Endothelial cell of umbilical vein (primary cell): ENCODE measurements around the gene MATN1. TPM values are rescaled to one million over a fixed set of nuclear protein-coding genes. Genes with fewer than 3 reads are reported as not detected.

ENCODE experiments used
- BruUV-seq: library from RNA; stranded (reverse); fragments of 400-500 nt; replicated peaks from 2 replicates; lab custom pipeline; 2021; lab: Mats Ljungman, UMichigan
- CTCF ChIA-PET: fragments of 300-600, 350-600 bp; sonication (Branson Sonifier 250); formaldehyde crosslinking; loops from one replicate; lab custom pipeline; 2021; ENCODE audit warnings: antibody characterized with exemption, inconsistent platforms; lab: Charles Lee
- POLR2A ChIA-PET: fragments of 300-600, 350-600 bp; sonication (Branson Sonifier 250); formaldehyde crosslinking; loops from one replicate; lab custom pipeline; 2021; ENCODE audit warnings: antibody characterized with exemption, inconsistent platforms; lab: Charles Lee
- DNase-seq: peaks from one replicate; pipeline ENCODE4 v3.0.0-alpha.2; 2011; ENCODE audit warnings: low read depth, low spot score
- FAIRE-seq: peaks from 2 replicates; lab custom pipeline; 2011; peaks lifted over from hg19 to GRCh38; lab: Jason Lieb, UNC
- H2AFZ ChIP-seq: 2 replicates; pipeline ENCODE4 v1.6.0; 2012; ENCODE audit warnings: low read depth, low read length, control low read depth, inconsistent platforms
- H3K27ac ChIP-seq: 2 replicates; pipeline ENCODE4 v1.5.1; 2011; ENCODE audit warnings: low read depth, mild to moderate bottlenecking, control low read depth, low read length, moderate library complexity; ENCODE audit not compliant: insufficient read depth
- H3K27me3 ChIP-seq, 2 experiments: 2 replicates each; pipeline versions ENCODE4 v1.6.0 to v1.6.1; 2011; ENCODE audit warnings: low read length in 2 of 2, mixed read lengths in 1 of 2; ENCODE audit not compliant: control insufficient read depth in 2 of 2, insufficient read depth in 2 of 2
- H3K36me3 ChIP-seq, 2 experiments: 2 replicates in 1 of 2; 3 replicates in 1 of 2; pipeline ENCODE4 v1.5.1; 2011; ENCODE audit warnings: low read length in 2 of 2, mild to moderate bottlenecking in 1 of 2, moderate library complexity in 1 of 2; ENCODE audit not compliant: control insufficient read depth in 2 of 2, insufficient read depth in 2 of 2; ENCODE audit errors: extremely low read depth in 1 of 2
- H3K4me1 ChIP-seq: 3 replicates; pipeline ENCODE4 v1.5.1; 2011; ENCODE audit warnings: mild to moderate bottlenecking, low read length; ENCODE audit not compliant: control insufficient read depth, insufficient read depth; ENCODE audit errors: extremely low read depth
- H3K4me2 ChIP-seq: 2 replicates; pipeline ENCODE4 v1.6.1; 2011; ENCODE audit warnings: low read length, control low read depth, mixed read lengths; ENCODE audit not compliant: insufficient read depth
- H3K4me3 ChIP-seq, 3 experiments: fragments of 200-600 bp in 1 of 3; sonication (generic), shearing (Covaris generic) in 1 of 3; replicated peaks in 1 of 3; 2 replicates each; pipeline ENCODE4 v1.5.1; 2011 to 2016; ENCODE audit warnings: control low read depth in 3 of 3, low read length in 3 of 3, mild to moderate bottlenecking in 2 of 3, inconsistent platforms in 1 of 3, low read depth in 1 of 3, moderate library complexity in 1 of 3; ENCODE audit not compliant: insufficient read depth in 1 of 3
- H3K79me2 ChIP-seq: 2 replicates; pipeline ENCODE4 v1.6.0; 2012; ENCODE audit warnings: low read length, inconsistent platforms; ENCODE audit not compliant: control insufficient read depth, insufficient read depth
- H3K9ac ChIP-seq: replicated peaks from 2 replicates; pipeline ENCODE3; 2011; ENCODE audit warnings: low read length, control low read depth; ENCODE audit not compliant: insufficient read depth; ENCODE audit errors: extremely low read depth
- H3K9me1 ChIP-seq: replicated peaks from 3 replicates; pipeline ENCODE4 v1.6.0; 2011; ENCODE audit warnings: mild to moderate bottlenecking, low read length; ENCODE audit not compliant: control insufficient read depth, insufficient read depth; ENCODE audit errors: extremely low read depth
- H3K9me3 ChIP-seq: replicated peaks from 2 replicates; pipeline ENCODE4 v1.5.1; 2012; ENCODE audit warnings: low read length, inconsistent platforms; ENCODE audit not compliant: control insufficient read depth, insufficient read depth
- H4K20me1 ChIP-seq: replicated peaks from 2 replicates; pipeline ENCODE3; 2011; ENCODE audit warnings: mild to moderate bottlenecking, low read length; ENCODE audit not compliant: control insufficient read depth, insufficient read depth; ENCODE audit errors: extremely low read depth
- EZH2 ChIP-seq: IDR thresholded peaks from 2 replicates; pipeline ENCODE4 v1.6.1; 2012; ENCODE audit warnings: borderline replicate concordance, low read depth, mild to moderate bottlenecking, moderate library complexity, low read length, inconsistent platforms; ENCODE audit not compliant: severe bottlenecking
- FOS ChIP-seq: IDR thresholded peaks from 2 replicates; pipeline ENCODE4 v1.6.1; 2011; ENCODE audit warnings: mild to moderate bottlenecking, low read length, moderate library complexity, borderline replicate concordance; ENCODE audit not compliant: insufficient read depth
- GATA2 ChIP-seq: IDR thresholded peaks from 2 replicates; pipeline ENCODE4 v1.7.0; 2011; ENCODE audit warnings: low read depth, mild to moderate bottlenecking, moderate library complexity, mixed read lengths, low read length; ENCODE audit not compliant: insufficient read length, insufficient read depth
- JUN ChIP-seq: IDR thresholded peaks from 2 replicates; pipeline ENCODE4 v1.6.1; 2011; ENCODE audit warnings: borderline replicate concordance, low read depth; ENCODE audit not compliant: insufficient read length, insufficient read depth
- MYC ChIP-seq: IDR thresholded peaks from one replicate; pipeline ENCODE4 v1.6.1; 2011; ENCODE audit warnings: mild to moderate bottlenecking, low read depth, low read length
- POLR2A ChIP-seq: IDR thresholded peaks from 2 replicates; pipeline ENCODE4 v1.6.1; 2012; ENCODE audit warnings: low read depth, mild to moderate bottlenecking, control low read depth, low read length
- POLR2AphosphoS5 ChIP-seq: IDR thresholded peaks from 2 replicates; pipeline ENCODE4 v1.6.1; 2012; ENCODE audit warnings: low read depth, mild to moderate bottlenecking, control low read depth, low read length, moderate library complexity; ENCODE audit not compliant: insufficient read depth
- dilution Hi-C: fragments of 300-500 bp; cut with MboI; formaldehyde crosslinking; loops from one replicate; pipeline ENCODE4 v1.15.0; 2019; ENCODE audit warnings: low sequenced_read_pairs; ENCODE audit not compliant: extremely low pct_ligation_motif_present
- intact Hi-C: fragments of 100-400 bp; cut with micrococcal nuclease; formaldehyde crosslinking; loops from one replicate; pipeline ENCODE4 v1.10.0; 2022
- polyA plus RNA-seq, 4 experiments: library from polyadenylated mRNA; depleted of rRNA in 3 of 4; stranded (reverse) in 3 of 4; unstranded in 1 of 4; fragments of >200 nt; gene quantifications; 2 replicates each; pipeline versions ENCODE4 v1.2.1 to v1.2.3, GENCODE V29; 2011 to 2012; ENCODE audit warnings: missing spikeins in 1 of 4
- total RNA-seq: library from RNA; stranded (reverse); gene quantifications from 2 replicates; pipeline ENCODE4 v1.2.3, GENCODE V29; 2021
- TF ChIP-seq, protein P1 (sequence below), 2 donors: IDR thresholded peaks; 1 replicate in 1 of 2; 2 replicates in 1 of 2; pipeline ENCODE4 v1.5.1; 2011; ENCODE audit warnings: low read length in 2 of 2, mild to moderate bottlenecking in 2 of 2, moderate library complexity in 2 of 2, control low read depth in 1 of 2, inconsistent platforms in 1 of 2, low read depth in 1 of 2; ENCODE audit not compliant: insufficient read depth in 1 of 2; ENCODE audit errors: extremely low read depth in 1 of 2
- TF ChIP-seq, protein P2 (sequence below): IDR thresholded peaks from 2 replicates; pipeline ENCODE4 v1.6.1; 2011; ENCODE audit not compliant: insufficient read depth, insufficient read length

The MATN1 gene
- total and polyA plus RNA-seq, 2 donors (not counting 3 experiments of a cell fraction or from before 2014, with no cell fraction given), result 0.29 to 0.36 TPM

DNA sequence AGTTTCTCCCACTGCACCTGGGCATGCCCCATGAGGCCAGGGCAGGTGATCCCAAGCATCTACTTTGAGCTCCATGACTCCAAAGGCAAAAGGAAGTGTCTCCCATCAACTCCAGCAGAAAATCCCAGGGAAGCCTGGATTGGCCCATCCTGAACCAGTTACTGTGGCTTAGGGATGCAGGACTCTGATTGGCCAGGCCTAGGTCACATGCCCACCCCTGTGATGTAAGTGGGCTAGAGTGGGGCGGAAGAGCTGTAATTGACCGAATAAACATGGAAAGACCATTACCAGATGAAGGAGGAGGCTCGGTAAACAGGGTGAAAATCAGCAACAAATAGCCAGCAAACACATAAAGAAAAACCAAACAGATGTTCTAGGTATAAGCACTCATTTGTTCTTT, 45.2 kb downstream of the MATN1 start:
- ChIA-PET POLR2A (no interaction called here), CTCF (interaction anchor here (3.4 kb wide), 1 partner anchor 7 kb away, joined by 11 read pairs; no protein-coding TSS in a partner anchor)
- no peaks in the 10 kb centered on the region for H3K79me2 ChIP-seq
- no peak overlapping the region for H3K9ac ChIP-seq
- no peak overlapping the region for H3K27ac ChIP-seq
- no peaks in the 10 kb centered on the region for H3K36me3 ChIP-seq
- H3K4me2 ChIP-seq, result no peak overlapping the region
- intact Hi-C loops, result no loop called here
- H3K9me1 ChIP-seq, result no peaks in the 10 kb centered on the region
- FAIRE-seq (no peak), DNase-seq (no peak)
- BruUV-seq, result no TSS peak
- H3K4me3 ChIP-seq, result no peak overlapping the region
- H4K20me1 ChIP-seq, result no peaks in the 10 kb centered on the region
- H3K9me3 ChIP-seq, result no peaks in the 10 kb centered on the region
- TF ChIP-seq JUN (no peak), POLR2A (no peak), GATA2 (no peak), EZH2 (no peak), POLR2AphosphoS5 (no peak), MYC (no peak), FOS (no peak)
- TF ChIP-seq, protein P1, sequence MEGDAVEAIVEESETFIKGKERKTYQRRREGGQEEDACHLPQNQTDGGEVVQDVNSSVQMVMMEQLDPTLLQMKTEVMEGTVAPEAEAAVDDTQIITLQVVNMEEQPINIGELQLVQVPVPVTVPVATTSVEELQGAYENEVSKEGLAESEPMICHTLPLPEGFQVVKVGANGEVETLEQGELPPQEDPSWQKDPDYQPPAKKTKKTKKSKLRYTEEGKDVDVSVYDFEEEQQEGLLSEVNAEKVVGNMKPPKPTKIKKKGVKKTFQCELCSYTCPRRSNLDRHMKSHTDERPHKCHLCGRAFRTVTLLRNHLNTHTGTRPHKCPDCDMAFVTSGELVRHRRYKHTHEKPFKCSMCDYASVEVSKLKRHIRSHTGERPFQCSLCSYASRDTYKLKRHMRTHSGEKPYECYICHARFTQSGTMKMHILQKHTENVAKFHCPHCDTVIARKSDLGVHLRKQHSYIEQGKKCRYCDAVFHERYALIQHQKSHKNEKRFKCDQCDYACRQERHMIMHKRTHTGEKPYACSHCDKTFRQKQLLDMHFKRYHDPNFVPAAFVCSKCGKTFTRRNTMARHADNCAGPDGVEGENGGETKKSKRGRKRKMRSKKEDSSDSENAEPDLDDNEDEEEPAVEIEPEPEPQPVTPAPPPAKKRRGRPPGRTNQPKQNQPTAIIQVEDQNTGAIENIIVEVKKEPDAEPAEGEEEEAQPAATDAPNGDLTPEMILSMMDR (IDR thresholded peaks at IDR 0.05; ENCODE audit: extremely low read depth in 1 of 2, insufficient read depth in 1 of 2, low read depth in 1 of 2, low read length in 2 of 2), result no peak
- TF ChIP-seq, protein P2, sequence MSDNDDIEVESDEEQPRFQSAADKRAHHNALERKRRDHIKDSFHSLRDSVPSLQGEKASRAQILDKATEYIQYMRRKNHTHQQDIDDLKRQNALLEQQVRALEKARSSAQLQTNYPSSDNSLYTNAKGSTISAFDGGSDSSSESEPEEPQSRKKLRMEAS, result no peak
- dilution Hi-C loops, result no loop called here
- H3K27me3 ChIP-seq, result peaks cover 0 to 4% of the 10 kb centered on the region in 2 experiments
- no peak overlapping the region for H2AFZ ChIP-seq
- no peaks in the 10 kb centered on the region for H3K4me1 ChIP-seq
